ENCODE results near the gene PRORP.

PRORP gene

GRCh38 chr14:35112641-35113040 is 9.7 kb upstream of the PRORP start:
- Histone ChIP-seq H3K4me1 (ENCODE audit: low read depth, poor library complexity, severe bottlenecking) (no peaks in the 10 kb centered on the region), H3K4me2 (no peak overlapping the region), H3K9ac (no peak overlapping the region), H2AFZ (ENCODE audit: low read depth) (no peak overlapping the region), H3K27ac (no peak overlapping the region), H3K4me3 (IDR thresholded peaks at IDR 0.05; ENCODE audit: insufficient read depth, low read depth, low read length) (no peak overlapping the region), H4K20me1 (ENCODE audit: insufficient read depth) (no peaks in the 10 kb centered on the region), H3K79me2 (ENCODE audit: insufficient read depth, low read depth) (no peaks in the 10 kb centered on the region), H3K27me3 (ENCODE audit: insufficient read depth, low read depth) (no peaks in the 10 kb centered on the region), H3K36me3 (ENCODE audit: insufficient read depth) (peaks cover 5% of the 10 kb centered on the region; the same call in 1 of the 2 replicates)
- TF ChIP-seq CTCF (conservative IDR thresholded peaks at IDR 0.05; ENCODE audit: low read depth, low read length), result no peak

- Histone ChIP-seq H3K4me2 (no peak overlapping the region), H3K36me3 (ENCODE audit: insufficient read depth) (peaks cover 5% of the 10 kb centered on the region; the same call in 1 of the 2 replicates), H2AFZ (ENCODE audit: low read depth) (no peak overlapping the region), H3K79me2 (ENCODE audit: insufficient read depth, low read depth) (no peaks in the 10 kb centered on the region), H3K4me3 (IDR thresholded peaks at IDR 0.05; ENCODE audit: insufficient read depth, low read depth, low read length) (no peak overlapping the region), H3K27me3 (ENCODE audit: insufficient read depth, low read depth) (no peaks in the 10 kb centered on the region), H3K27ac (no peak overlapping the region), H3K4me1 (ENCODE audit: low read depth, poor library complexity, severe bottlenecking) (no peaks in the 10 kb centered on the region), H4K20me1 (ENCODE audit: insufficient read depth) (no peaks in the 10 kb centered on the region), H3K9ac (no peak overlapping the region)
- no peak for TF ChIP-seq CTCF (conservative IDR thresholded peaks at IDR 0.05; ENCODE audit: low read depth, low read length)
These were observed 8.9 kb upstream of the PRORP start for GRCh38 chr14:35113308-35113950.

GRCh38 chr14:35114036-35114435 is 8.3 kb upstream of the PRORP start:
- Histone ChIP-seq H4K20me1 (ENCODE audit: insufficient read depth) (no peaks in the 10 kb centered on the region), H3K4me1 (ENCODE audit: low read depth, poor library complexity, severe bottlenecking) (no peaks in the 10 kb centered on the region), H3K4me3 (IDR thresholded peaks at IDR 0.05; ENCODE audit: insufficient read depth, low read depth, low read length) (no peak overlapping the region), H3K27ac (no peak overlapping the region), H3K9ac (no peak overlapping the region), H3K27me3 (ENCODE audit: insufficient read depth, low read depth) (no peaks in the 10 kb centered on the region), H2AFZ (ENCODE audit: low read depth) (no peak overlapping the region), H3K4me2 (no peak overlapping the region), H3K79me2 (ENCODE audit: insufficient read depth, low read depth) (no peaks in the 10 kb centered on the region), H3K36me3 (ENCODE audit: insufficient read depth) (peaks cover 5% of the 10 kb centered on the region; the same call in 1 of the 2 replicates)
- TF ChIP-seq CTCF (conservative IDR thresholded peaks at IDR 0.05; ENCODE audit: low read depth, low read length), result no peak

GRCh38 chr14:35116242-35116641 is 6.1 kb upstream of the PRORP start:
- TF ChIP-seq CTCF (conservative IDR thresholded peaks at IDR 0.05; ENCODE audit: low read depth, low read length), result no peak
- Histone ChIP-seq H3K36me3 (ENCODE audit: insufficient read depth) (peaks cover 5% of the 10 kb centered on the region; the same call in 1 of the 2 replicates), H3K9ac (no peak overlapping the region), H3K27me3 (ENCODE audit: insufficient read depth, low read depth) (no peaks in the 10 kb centered on the region), H3K79me2 (ENCODE audit: insufficient read depth, low read depth) (peaks cover 5% of the 10 kb centered on the region; the same call in 1 of the 2 replicates), H3K4me3 (IDR thresholded peaks at IDR 0.05; ENCODE audit: insufficient read depth, low read depth, low read length) (no peak overlapping the region), H3K27ac (no peak overlapping the region), H3K4me2 (no peak overlapping the region), H2AFZ (ENCODE audit: low read depth) (no peak overlapping the region), H4K20me1 (ENCODE audit: insufficient read depth) (no peaks in the 10 kb centered on the region), H3K4me1 (ENCODE audit: low read depth, poor library complexity, severe bottlenecking) (no peaks in the 10 kb centered on the region)
